Glomerular visceral epithelial cell (primary cell): ENCODE measurements around the gene CACNA2D4.
A peak's percentile ranks its signal among the peaks of the same experiment; 100 is the strongest.

Source experiments
- DNase-seq: peaks from one replicate; pipeline ENCODE4 v3.0.0-alpha.2; 2016; ENCODE audit errors: extremely low spot score

The CACNA2D4 gene

GRCh38 chr12:1917172-1918070 lies 1.0 kb downstream of the CACNA2D4 start:
- no peak for DNase-seq

DNA sequence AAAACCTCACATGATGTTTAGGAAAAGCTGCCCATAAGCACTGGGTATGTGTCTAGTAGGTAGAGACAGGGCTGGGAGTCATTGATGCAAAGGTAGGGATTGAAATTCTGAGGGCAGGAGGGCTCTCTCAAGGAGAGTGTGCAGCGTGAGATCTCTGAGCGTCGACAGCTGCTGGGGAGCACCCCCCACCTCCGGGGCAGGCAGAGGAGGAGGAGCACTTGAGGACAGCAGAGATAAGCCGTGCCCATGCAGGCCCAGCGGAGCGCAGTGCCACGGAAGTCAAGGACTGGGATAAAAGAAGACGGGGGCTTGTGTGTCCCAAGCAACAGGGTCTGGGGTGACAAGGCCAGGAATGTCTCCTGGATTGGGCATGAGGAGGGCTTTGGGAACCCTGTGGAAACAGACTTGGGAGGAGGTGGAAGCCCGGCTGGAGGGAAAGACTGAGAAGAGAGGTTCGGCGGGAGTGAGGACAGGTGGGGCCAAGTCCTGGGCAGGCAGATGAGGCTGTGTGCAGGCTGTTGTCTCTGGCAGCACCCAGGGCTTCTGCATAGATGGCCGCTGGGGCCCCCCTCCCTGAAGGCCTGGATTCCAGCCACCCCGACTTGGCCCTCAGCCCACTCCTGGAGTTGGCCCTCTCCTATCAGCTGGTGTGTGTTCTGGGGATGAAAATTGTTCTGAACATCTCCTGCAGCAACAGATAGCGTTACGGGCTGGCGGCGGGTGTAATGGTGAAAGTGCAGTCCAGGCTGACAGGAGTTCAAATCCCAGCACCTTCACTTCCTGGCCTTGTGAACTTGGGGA lies 1.9 kb downstream of the CACNA2D4 start:
- no peak for DNase-seq

GRCh38 chr12:1915082-1915968 lies 3.1 kb downstream of the CACNA2D4 start:
- no peak for DNase-seq

DNA sequence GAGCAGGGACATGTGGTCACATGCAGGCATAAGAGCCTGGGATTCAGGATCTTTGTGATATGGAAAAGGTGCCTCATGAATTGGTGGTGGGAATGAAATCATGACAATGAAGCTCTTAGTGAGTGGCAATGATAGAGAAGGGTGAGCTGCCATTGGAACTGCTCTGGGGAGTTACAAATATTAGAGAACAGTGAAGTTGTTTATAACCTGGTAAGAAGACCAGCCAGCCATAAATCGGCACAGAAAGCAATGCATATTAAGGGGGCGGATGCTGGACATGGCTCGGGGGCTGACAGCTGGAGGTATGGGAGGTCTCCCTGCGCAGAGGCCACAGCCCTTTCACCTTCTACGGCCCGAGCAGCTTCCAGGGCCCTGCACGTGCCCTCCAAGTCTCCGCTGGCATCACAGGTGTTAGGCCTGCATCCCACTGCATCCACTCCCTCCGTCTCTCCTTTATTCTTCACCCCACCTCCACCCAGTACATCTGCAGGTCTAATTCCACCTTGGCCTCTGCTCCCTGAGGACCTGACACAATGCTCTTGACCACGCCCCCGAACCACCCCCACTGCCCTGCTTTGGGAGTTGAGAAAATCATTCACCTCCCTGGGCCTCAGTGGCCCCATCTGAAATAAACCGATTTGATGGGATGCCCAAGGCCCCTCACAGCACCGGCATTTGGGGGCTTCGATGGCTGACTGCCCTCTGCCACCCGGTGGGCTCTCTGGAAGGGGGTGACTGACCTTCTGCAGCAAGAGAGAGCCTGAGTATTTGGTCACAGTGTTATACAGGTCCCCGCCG lies 4.1 kb downstream of the CACNA2D4 start:
- no peak for DNase-seq

DNA sequence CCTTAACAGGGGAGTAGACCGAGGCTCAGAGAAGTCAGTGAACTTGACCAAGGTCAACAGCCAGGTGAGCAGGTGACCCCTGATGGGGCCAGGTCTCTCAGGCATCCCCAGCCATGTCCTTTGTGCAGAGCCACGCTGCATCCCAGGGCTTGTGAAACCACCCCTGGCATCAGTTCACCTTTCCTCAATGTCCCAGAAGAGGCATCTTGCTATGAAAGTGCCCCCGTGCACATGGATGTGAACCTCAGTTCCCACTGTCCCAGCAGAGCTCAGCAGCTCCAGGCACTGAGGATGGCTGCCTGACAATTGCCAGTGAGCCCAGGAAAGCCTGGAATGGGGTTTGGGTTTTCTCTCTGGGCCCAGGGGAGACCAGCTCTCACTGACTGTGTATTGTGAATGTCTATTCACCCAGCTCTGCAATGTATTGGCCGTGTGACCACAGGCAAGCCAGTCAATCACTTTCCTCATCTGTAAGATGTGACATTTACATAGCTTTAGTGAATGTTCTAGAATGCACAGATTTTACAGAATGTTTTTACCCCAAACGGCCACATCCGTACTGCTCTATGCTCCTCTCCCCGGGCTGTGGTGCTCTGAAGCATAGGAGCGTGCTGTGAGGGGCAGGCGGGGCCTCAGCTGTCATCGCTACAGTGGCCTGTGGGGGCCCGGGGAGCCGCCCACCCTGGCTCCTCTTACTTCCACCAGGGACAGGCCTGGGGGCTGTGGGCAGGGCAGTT lies 4.9 kb downstream of the CACNA2D4 start:
- DNase-seq, result no peak

- DNase-seq, result peak; percentile 20
Observed at GRCh38 chr12:1912580-1913376, 5.7 kb downstream of the CACNA2D4 start.

GRCh38 chr12:1911598-1912575 lies 6.6 kb downstream of the CACNA2D4 start:
- DNase-seq, result no peak

- no peak for DNase-seq
Observed at GRCh38 chr12:1910468-1910867, 8.0 kb downstream of the CACNA2D4 start.

- no peak for DNase-seq
Observed at GRCh38 chr12:1908758-1909157, 9.7 kb downstream of the CACNA2D4 start.

- DNase-seq, result no peak
Observed at GRCh38 chr12:1907652-1908611, 10.5 kb downstream of the CACNA2D4 start.

GRCh38 chr12:1906579-1906978 lies 11.9 kb downstream of the CACNA2D4 start:
- no peak for DNase-seq

GRCh38 chr12:1904875-1905274 lies 13.6 kb downstream of the CACNA2D4 start:
- DNase-seq, result no peak

DNA sequence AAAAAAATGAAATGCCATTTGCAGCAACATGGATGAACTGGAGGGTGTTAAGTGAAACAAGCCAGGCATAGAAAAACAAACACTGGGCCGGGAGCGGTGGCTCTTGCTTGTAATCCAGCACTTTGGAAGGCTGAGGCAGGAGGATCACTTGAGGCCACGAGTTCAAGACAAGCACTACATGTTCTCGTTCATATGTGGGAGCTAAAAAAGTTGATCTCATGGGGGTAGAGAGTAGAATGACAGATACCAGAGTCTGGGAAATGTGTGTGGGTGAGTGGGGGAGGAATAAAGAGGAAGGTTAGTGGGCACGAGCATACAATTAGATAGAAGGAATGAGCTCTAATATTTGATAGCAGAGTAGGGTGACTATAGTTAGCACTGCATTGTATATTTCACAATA lies 21.5 kb downstream of the CACNA2D4 start:
- DNase-seq, result no peak

DNA sequence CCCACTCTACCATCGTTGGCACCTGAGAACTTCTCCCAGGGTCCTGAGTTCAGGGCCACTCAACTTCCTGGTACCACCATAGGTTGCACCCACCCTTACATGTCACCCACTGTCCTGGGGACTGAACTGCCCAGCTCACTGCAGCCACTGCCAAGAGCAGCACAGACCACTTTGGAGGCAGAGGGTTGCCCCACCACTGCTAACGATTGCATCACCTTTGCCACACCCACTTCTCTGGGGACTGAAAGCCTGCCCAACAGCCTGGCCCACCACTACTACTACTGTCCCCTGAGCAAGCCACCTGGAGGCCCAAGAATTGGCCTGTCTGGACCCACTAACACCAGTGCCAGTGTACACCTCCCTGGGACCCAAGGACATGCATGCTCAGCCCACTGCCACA lies 27.6 kb downstream of the CACNA2D4 start:
- DNase-seq, result no peak

DNA sequence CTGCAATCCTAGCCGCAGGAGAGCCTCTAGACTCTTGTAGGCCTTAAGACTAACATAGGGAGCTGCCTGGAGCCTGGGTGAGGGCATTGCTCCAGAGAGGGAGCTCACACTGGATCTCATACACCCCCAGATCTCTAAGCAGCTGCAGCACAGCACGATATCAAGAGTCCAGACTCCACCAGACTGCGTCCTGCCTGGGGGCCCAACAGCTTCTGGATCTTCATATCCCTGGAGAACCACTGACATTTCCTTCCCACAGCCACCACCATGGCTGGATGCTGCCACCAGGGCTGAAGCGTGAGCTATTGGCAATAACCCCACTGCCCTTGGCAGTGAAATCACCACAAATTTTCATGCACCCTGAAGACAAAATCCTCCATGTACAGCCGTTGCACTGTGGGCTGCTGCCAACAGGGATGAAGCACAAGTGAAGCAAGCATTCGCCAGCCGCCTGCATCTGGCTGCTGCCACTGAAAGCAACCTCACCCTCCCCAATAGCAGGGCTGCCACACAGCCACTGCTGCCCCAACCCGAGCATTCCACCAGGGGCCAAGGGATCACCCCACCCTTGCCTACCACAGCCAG lies 28.2 kb downstream of the CACNA2D4 start:
- DNase-seq, result no peak

- no peak for DNase-seq
Observed at GRCh38 chr12:1888923-1889322, 29.5 kb downstream of the CACNA2D4 start.
